ENCODE results near the gene PDYN. TPM values are rescaled to one million over a fixed set of nuclear protein-coding genes. Genes with fewer than 3 reads are reported as not detected.

Gene PDYN
- total and polyA plus RNA-seq, 5 donors: not detected

- 79% methylated on average over 10 of the region's 10 CpGs for WGBS
- DNase-seq (no peak), ATAC-seq (no peak)
- Histone ChIP-seq H3K4me1 (ENCODE audit: control insufficient read depth, insufficient read depth, low read length) (no peaks in the 10 kb centered on the region), H3K27ac (ENCODE audit: low read length) (no peak overlapping the region), H3K4me3 (ENCODE audit: low read length) (no peak overlapping the region), H3K27me3 (ENCODE audit: control insufficient read depth, insufficient read depth) (no peaks in the 10 kb centered on the region), H3K9me3 (ENCODE audit: control insufficient read depth, low read length) (no peaks in the 10 kb centered on the region)
- intact Hi-C loops (cut with DNase I): no loop called here
These were observed 1.9 kb upstream of the PDYN start for GRCh38 chr20:1995531-1996310.

- DNase-seq: no peak
- Histone ChIP-seq H3K27ac (ENCODE audit: low read length) (no peak overlapping the region), H3K4me1 (ENCODE audit: control insufficient read depth, insufficient read depth, low read length) (no peaks in the 10 kb centered on the region), H3K9me3 (ENCODE audit: control insufficient read depth, low read length) (no peaks in the 10 kb centered on the region), H3K4me3 (ENCODE audit: low read length) (no peak overlapping the region), H3K27me3 (ENCODE audit: control insufficient read depth, insufficient read depth) (no peaks in the 10 kb centered on the region)
- intact Hi-C loops (cut with DNase I): no loop called here
- no peak for ATAC-seq
- WGBS: 82% methylated on average over 14 of the region's 14 CpGs
These were observed 769 bp upstream of the PDYN start for GRCh38 chr20:1994627-1995026.

- WGBS: 24% methylated on average over 8 of the region's 8 CpGs
- no peak for ATAC-seq
- Histone ChIP-seq H3K27ac (ENCODE audit: low read length) (no peak overlapping the region), H3K27me3 (ENCODE audit: control insufficient read depth, insufficient read depth) (no peaks in the 10 kb centered on the region), H3K4me3 (ENCODE audit: low read length) (no peak overlapping the region), H3K4me1 (ENCODE audit: control insufficient read depth, insufficient read depth, low read length) (no peaks in the 10 kb centered on the region), H3K9me3 (ENCODE audit: control insufficient read depth, low read length) (no peaks in the 10 kb centered on the region)
- intact Hi-C loops (cut with DNase I): no loop called here
- no peak for DNase-seq
These were observed 1.3 kb downstream of the PDYN start for GRCh38 chr20:1992359-1993110.

GRCh38 chr20:1987826-1988225 is 6.0 kb downstream of the PDYN start:
- 34% methylated on average over 3 of the region's 3 CpGs for WGBS
- no peak for DNase-seq
- intact Hi-C loops (cut with DNase I): no loop called here
- Histone ChIP-seq H3K4me1 (ENCODE audit: control insufficient read depth, insufficient read depth, low read length) (no peaks in the 10 kb centered on the region), H3K27ac (ENCODE audit: low read length) (no peak overlapping the region), H3K27me3 (ENCODE audit: control insufficient read depth, insufficient read depth) (no peaks in the 10 kb centered on the region), H3K4me3 (ENCODE audit: low read length) (no peak overlapping the region), H3K9me3 (ENCODE audit: control insufficient read depth, low read length) (no peaks in the 10 kb centered on the region)
- ATAC-seq: peak in 1 of 2 donors; percentile 32

- H3K4me3 ChIP-seq (ENCODE audit: low read length): no peak overlapping the region
- H3K4me1 ChIP-seq (ENCODE audit: control insufficient read depth, insufficient read depth, low read length): no peaks in the 10 kb centered on the region
- intact Hi-C loops (cut with DNase I): no loop called here
- WGBS: 42% methylated on average over 4 of the region's 4 CpGs
- ATAC-seq (no peak), DNase-seq (no peak)
- no peaks in the 10 kb centered on the region for H3K9me3 ChIP-seq (ENCODE audit: control insufficient read depth, low read length)
- peaks cover 2% of the 10 kb centered on the region for H3K27me3 ChIP-seq (ENCODE audit: control insufficient read depth, insufficient read depth)
- no peak overlapping the region for H3K27ac ChIP-seq (ENCODE audit: low read length)
These were observed 10.6 kb downstream of the PDYN start for GRCh38 chr20:1983301-1983700.

GRCh38 chr20:1982686-1983085 is 11.2 kb downstream of the PDYN start:
- DNase-seq (no peak), ATAC-seq (no peak)
- no peaks in the 10 kb centered on the region for H3K4me1 ChIP-seq (ENCODE audit: control insufficient read depth, insufficient read depth, low read length)
- no peak overlapping the region for H3K4me3 ChIP-seq (ENCODE audit: low read length)
- H3K27ac ChIP-seq (ENCODE audit: low read length): no peak overlapping the region
- H3K27me3 ChIP-seq (ENCODE audit: control insufficient read depth, insufficient read depth): peaks cover 2% of the 10 kb centered on the region
- H3K9me3 ChIP-seq (ENCODE audit: control insufficient read depth, low read length): no peaks in the 10 kb centered on the region
- 75% methylated on average over 5 of the region's 5 CpGs for WGBS
- intact Hi-C loops (cut with DNase I): no loop called here

GRCh38 chr20:1979106-1979778 is 14.6 kb downstream of the PDYN start:
- no peaks in the 10 kb centered on the region for H3K9me3 ChIP-seq (ENCODE audit: control insufficient read depth, low read length)

GRCh38 chr20:1975291-1975690 is 18.6 kb downstream of the PDYN start:
- Histone ChIP-seq H3K4me1 (ENCODE audit: control insufficient read depth, insufficient read depth, low read length) (no peaks in the 10 kb centered on the region), H3K4me3 (ENCODE audit: low read length) (no peak overlapping the region), H3K27me3 (ENCODE audit: control insufficient read depth, insufficient read depth) (no peaks in the 10 kb centered on the region), H3K9me3 (ENCODE audit: control insufficient read depth, low read length) (no peaks in the 10 kb centered on the region), H3K27ac (ENCODE audit: low read length) (no peak overlapping the region)
- DNase-seq: no peak
- intact Hi-C loops (cut with DNase I): no loop called here
- ATAC-seq: no peak
- 88% methylated on average over 11 of the region's 11 CpGs for WGBS

More at GRCh38 chr20:1979106-1979778, 14.6 kb downstream of the PDYN start:
- Histone ChIP-seq H3K4me3 (ENCODE audit: low read length) (no peak overlapping the region), H3K27me3 (ENCODE audit: control insufficient read depth, insufficient read depth) (peaks cover 2% of the 10 kb centered on the region), H3K4me1 (ENCODE audit: control insufficient read depth, insufficient read depth, low read length) (no peaks in the 10 kb centered on the region), H3K27ac (ENCODE audit: low read length) (no peak overlapping the region)
- DNase-seq (no peak), ATAC-seq (no peak)
- intact Hi-C loops (cut with DNase I): no loop called here
- WGBS: 52% methylated on average over 3 of the region's 3 CpGs

GRCh38 chr20:1973601-1974440 is 20.0 kb downstream of the PDYN start:
- intact Hi-C loops (cut with DNase I): no loop called here
- no peak for DNase-seq
- Histone ChIP-seq H3K27me3 (ENCODE audit: control insufficient read depth, insufficient read depth) (no peaks in the 10 kb centered on the region), H3K9me3 (ENCODE audit: control insufficient read depth, low read length) (no peaks in the 10 kb centered on the region), H3K4me1 (ENCODE audit: control insufficient read depth, insufficient read depth, low read length) (no peaks in the 10 kb centered on the region), H3K4me3 (ENCODE audit: low read length) (no peak overlapping the region), H3K27ac (ENCODE audit: low read length) (no peak overlapping the region)
- 67% methylated on average over 15 of the region's 15 CpGs for WGBS
- ATAC-seq: no peak

GRCh38 chr20:1971893-1972586 is 21.8 kb downstream of the PDYN start:
- Histone ChIP-seq H3K27me3 (ENCODE audit: control insufficient read depth, insufficient read depth) (no peaks in the 10 kb centered on the region), H3K27ac (ENCODE audit: low read length) (no peak overlapping the region), H3K9me3 (ENCODE audit: control insufficient read depth, low read length) (no peaks in the 10 kb centered on the region), H3K4me1 (ENCODE audit: control insufficient read depth, insufficient read depth, low read length) (no peaks in the 10 kb centered on the region), H3K4me3 (ENCODE audit: low read length) (no peak overlapping the region)
- ATAC-seq (no peak), DNase-seq (no peak)
- intact Hi-C loops (cut with DNase I): no loop called here
- WGBS: 68% methylated on average over 5 of the region's 5 CpGs
